DOHH2 (cell line): ENCODE measurements around the gene PIP4K2A.

Experiments used
- H3F3A ChIP-seq: fragments of 200-600 bp; sonication (generic), shearing (Covaris generic); 2 replicates; pipeline ENCODE4 v1.6.0; 2016; ENCODE audit warnings: antibody characterized with exemption, mild to moderate bottlenecking; ENCODE audit not compliant: control insufficient read depth, insufficient read depth
- H3K27ac ChIP-seq: fragments of 200-600 bp; sonication (generic); 2 replicates; pipeline ENCODE4 v1.5.1; 2014; ENCODE audit warnings: low read depth, mild to moderate bottlenecking, low read length, moderate library complexity
- H3K27me3 ChIP-seq: fragments of 200-600 bp; sonication (generic); 2 replicates; pipeline ENCODE4 v1.6.1; 2014; ENCODE audit warnings: mild to moderate bottlenecking, low read length, mixed read lengths; ENCODE audit not compliant: control insufficient read depth
- H3K36me3 ChIP-seq: fragments of 200-600 bp; sonication (generic); 2 replicates; pipeline ENCODE4 v1.6.1; 2014; ENCODE audit warnings: mild to moderate bottlenecking, low read length, moderate library complexity, mixed read lengths; ENCODE audit not compliant: control insufficient read depth
- H3K4me1 ChIP-seq: fragments of 200-600 bp; sonication (generic); 2 replicates; pipeline ENCODE4 v1.6.1; 2014; ENCODE audit warnings: mild to moderate bottlenecking, low read length, mixed read lengths; ENCODE audit not compliant: control insufficient read depth
- H3K4me2 ChIP-seq: fragments of 200-600 bp; sonication (generic); 2 replicates; pipeline ENCODE4 v1.6.0; 2014; ENCODE audit warnings: mild to moderate bottlenecking, low read length, moderate library complexity
- H3K4me3 ChIP-seq: fragments of 200-600 bp; sonication (generic); 2 replicates; pipeline ENCODE4 v1.5.1; 2014; ENCODE audit warnings: mild to moderate bottlenecking, low read length, mixed read lengths
- H3K79me2 ChIP-seq: fragments of 200-600 bp; sonication (generic); 2 replicates; pipeline ENCODE4 v1.6.1; 2014; ENCODE audit warnings: mild to moderate bottlenecking, low read length, mixed read lengths; ENCODE audit not compliant: control insufficient read depth
- H3K9me2 ChIP-seq: fragments of 200-600 bp; sonication (generic); replicated peaks from 2 replicates; pipeline ENCODE4 v1.6.1; 2014; ENCODE audit warnings: mild to moderate bottlenecking, low read length, mixed read lengths; ENCODE audit not compliant: control insufficient read depth
- H3K9me3 ChIP-seq: fragments of 200-600 bp; sonication (generic); 2 replicates; pipeline ENCODE4 v1.6.1; 2014; ENCODE audit warnings: antibody characterized with exemption, low read length, mixed read lengths; ENCODE audit not compliant: control insufficient read depth, insufficient read depth
- H4K20me1 ChIP-seq: fragments of 200-600 bp; sonication (generic); 2 replicates; pipeline ENCODE4 v1.6.0; 2014; ENCODE audit warnings: low read depth, mild to moderate bottlenecking, antibody characterized with exemption, low read length, moderate library complexity; ENCODE audit not compliant: control insufficient read depth, insufficient read depth
- EZH2phosphoT487 ChIP-seq: fragments of 200-600 bp; sonication (generic); IDR thresholded peaks from 2 replicates; pipeline ENCODE4 v1.6.1; 2017; ENCODE audit warnings: borderline replicate concordance, mild to moderate bottlenecking, antibody characterized with exemption, low read length, moderate library complexity, mixed read lengths
- TF ChIP-seq, protein P1 (sequence below): fragments of 200-600 bp; sonication (generic); IDR thresholded peaks from one replicate; pipeline ENCODE4 v1.5.1; 2014; ENCODE audit warnings: antibody characterized with exemption, mild to moderate bottlenecking, low read depth, low read length; ENCODE audit not compliant: poor library complexity, severe bottlenecking

Gene PIP4K2A

DNA sequence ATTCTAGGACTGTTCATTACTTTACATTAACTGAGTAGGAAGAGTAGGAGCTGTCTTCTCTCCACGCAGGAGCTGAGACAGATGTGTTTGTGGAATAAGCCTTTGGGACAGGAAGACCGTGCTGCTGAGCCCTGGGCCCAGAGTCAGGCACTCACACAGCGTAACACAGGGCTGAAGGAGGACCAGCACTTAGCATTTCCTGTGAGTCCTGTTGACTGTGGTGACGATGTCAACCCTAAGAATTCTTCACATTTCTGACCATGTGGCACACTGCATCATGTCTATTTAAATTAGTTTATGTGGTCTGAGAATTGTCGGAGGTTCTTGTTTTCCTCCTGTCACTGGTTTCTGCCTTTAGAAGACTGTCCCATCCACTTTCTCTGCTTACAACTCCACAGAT lies 117.2 kb downstream of the PIP4K2A start:
- no peak overlapping the region for H3K27ac ChIP-seq

DNA sequence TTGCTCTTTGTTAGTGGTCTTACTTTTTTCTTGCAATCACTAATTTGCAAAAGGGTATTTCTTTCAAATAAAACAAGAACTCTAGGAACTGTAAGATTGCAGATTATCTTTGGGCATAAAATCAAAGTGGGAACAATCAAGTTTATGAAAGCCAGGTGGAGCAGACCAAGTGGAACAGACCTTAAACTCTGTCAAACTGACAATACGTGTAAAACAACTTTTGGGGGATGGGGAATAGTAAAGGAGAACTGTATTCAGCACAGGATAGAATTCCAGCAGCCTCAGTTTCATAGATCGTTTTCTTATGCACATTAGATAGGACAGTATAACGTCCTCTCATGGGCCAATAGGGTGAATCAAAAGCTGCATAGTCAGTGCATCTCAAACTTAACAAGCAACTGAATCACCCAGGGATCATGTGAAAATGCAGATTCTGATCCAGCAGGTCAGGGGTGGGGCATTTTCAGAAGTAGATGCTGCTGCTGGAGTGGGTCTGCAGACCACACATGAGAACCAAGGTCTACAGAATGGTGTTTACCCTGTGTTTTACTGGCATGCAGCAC lies 120.7 kb downstream of the PIP4K2A start:
- Histone ChIP-seq H3K9me2 (no peaks in the 10 kb centered on the region), H3F3A (no peaks in the 10 kb centered on the region), H4K20me1 (0 out of 2 replicates have a peak, but pooled peaks cover 5% of the 10 kb centered on the region), H3K9me3 (no peaks in the 10 kb centered on the region), H3K79me2 (no peaks in the 10 kb centered on the region), H3K4me3 (no peak overlapping the region), H3K27ac (no peak overlapping the region), H3K4me2 (no peak overlapping the region), H3K27me3 (no peaks in the 10 kb centered on the region), H3K36me3 (peaks cover 16% of the 10 kb centered on the region; the same call in 1 of the 2 replicates), H3K4me1 (peaks cover 30% of the 10 kb centered on the region)
- TF ChIP-seq, protein P1, sequence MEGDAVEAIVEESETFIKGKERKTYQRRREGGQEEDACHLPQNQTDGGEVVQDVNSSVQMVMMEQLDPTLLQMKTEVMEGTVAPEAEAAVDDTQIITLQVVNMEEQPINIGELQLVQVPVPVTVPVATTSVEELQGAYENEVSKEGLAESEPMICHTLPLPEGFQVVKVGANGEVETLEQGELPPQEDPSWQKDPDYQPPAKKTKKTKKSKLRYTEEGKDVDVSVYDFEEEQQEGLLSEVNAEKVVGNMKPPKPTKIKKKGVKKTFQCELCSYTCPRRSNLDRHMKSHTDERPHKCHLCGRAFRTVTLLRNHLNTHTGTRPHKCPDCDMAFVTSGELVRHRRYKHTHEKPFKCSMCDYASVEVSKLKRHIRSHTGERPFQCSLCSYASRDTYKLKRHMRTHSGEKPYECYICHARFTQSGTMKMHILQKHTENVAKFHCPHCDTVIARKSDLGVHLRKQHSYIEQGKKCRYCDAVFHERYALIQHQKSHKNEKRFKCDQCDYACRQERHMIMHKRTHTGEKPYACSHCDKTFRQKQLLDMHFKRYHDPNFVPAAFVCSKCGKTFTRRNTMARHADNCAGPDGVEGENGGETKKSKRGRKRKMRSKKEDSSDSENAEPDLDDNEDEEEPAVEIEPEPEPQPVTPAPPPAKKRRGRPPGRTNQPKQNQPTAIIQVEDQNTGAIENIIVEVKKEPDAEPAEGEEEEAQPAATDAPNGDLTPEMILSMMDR: no peak
- no peak for TF ChIP-seq EZH2phosphoT487

More for the DNA sequence above, 117.2 kb downstream of the PIP4K2A start:
- TF ChIP-seq, protein P1: no peak
- TF ChIP-seq EZH2phosphoT487: no peak
- peaks cover 63% of the 10 kb centered on the region for H3K4me1 ChIP-seq
- H4K20me1 ChIP-seq: peaks cover 17% of the 10 kb centered on the region; the same call in 1 of the 2 replicates
- H3K9me3 ChIP-seq: no peaks in the 10 kb centered on the region
- H3K27me3 ChIP-seq: no peaks in the 10 kb centered on the region
- peaks cover 8% of the 10 kb centered on the region; the same call in 1 of the 2 replicates for H3K36me3 ChIP-seq
- H3K79me2 ChIP-seq: peaks cover 12% of the 10 kb centered on the region
- no peaks in the 10 kb centered on the region for H3K9me2 ChIP-seq
- no peak overlapping the region for H3K4me3 ChIP-seq
- no peak overlapping the region for H3K4me2 ChIP-seq
- H3F3A ChIP-seq: no peaks in the 10 kb centered on the region

DNA sequence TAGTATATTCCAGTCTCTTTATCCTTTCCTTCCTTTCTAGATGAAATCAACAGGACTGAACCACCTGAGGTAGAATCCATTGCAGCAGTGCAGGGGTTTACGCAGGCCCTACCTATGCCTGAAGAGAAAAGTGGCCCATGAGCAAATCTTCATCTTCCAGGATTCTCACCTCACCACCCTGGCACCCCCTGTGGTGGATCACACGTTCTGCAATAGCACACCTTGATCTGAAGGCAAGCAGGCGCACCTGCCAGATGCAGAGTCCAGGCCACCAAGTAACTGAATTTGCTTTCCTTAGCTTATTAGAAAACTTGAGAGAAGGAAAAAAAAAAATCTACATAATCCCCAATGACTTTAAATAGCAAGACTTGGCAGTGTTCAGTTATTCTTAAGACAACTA lies 121.4 kb downstream of the PIP4K2A start:
- no peaks in the 10 kb centered on the region for H3K9me3 ChIP-seq
- no peaks in the 10 kb centered on the region for H3F3A ChIP-seq
- peaks cover 23% of the 10 kb centered on the region for H3K4me1 ChIP-seq
- TF ChIP-seq EZH2phosphoT487: no peak
- TF ChIP-seq, protein P1: no peak
- no peaks in the 10 kb centered on the region for H3K9me2 ChIP-seq
- no peak overlapping the region for H3K27ac ChIP-seq
- no peak overlapping the region for H3K4me3 ChIP-seq
- H3K4me2 ChIP-seq: no peak overlapping the region
- H3K79me2 ChIP-seq: no peaks in the 10 kb centered on the region
- H4K20me1 ChIP-seq: 0 out of 2 replicates have a peak, but pooled peaks cover under 1% of the 10 kb centered on the region
- H3K36me3 ChIP-seq: peaks cover 20% of the 10 kb centered on the region
- no peaks in the 10 kb centered on the region for H3K27me3 ChIP-seq
